ENCODE measurements around the gene FAM163A.
A peak's percentile ranks its signal among the peaks of the same experiment; 100 is the strongest.

The FAM163A gene

DNA sequence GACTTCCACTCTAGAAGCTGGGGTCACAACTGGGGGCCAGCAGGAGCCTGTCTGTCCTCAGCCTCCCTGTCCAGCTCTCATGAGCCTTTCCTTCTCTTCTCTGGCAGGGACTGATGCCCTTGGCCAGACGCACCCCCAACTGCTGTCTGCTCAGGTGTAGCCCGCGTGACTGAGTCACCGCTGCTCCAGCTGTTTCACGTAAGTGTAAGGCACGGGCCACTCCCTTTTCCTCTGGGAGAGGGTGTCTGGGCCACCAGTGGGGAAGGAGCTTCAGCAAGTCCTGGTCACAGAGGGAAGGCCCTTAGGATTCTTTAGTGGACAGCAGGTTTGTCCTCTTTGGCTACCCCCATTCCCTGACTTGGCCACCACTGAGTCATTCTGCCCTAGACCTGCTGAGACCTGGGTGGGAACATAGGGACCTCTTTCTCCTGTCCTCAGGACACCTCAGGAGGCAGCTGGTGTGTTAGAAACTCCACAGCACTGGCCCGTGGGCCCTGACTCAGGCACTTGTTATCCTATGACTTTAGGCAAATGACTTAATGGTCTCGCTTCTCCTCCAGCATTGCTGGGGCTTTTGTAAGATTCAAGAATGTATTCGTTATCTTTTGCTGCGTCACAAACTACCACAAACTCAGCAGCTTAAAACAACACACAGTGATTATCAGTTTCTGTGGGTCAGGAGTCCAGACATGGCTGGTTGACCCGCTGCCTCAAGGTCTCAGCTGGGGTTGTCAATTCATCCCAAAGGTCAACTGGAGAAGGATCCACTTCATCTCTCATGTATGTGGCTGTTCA, 64.8 kb downstream of the FAM163A start:
- no peak for DNase-seq (ENCODE audit: extremely low spot score)
- TF ChIP-seq, protein P1, sequence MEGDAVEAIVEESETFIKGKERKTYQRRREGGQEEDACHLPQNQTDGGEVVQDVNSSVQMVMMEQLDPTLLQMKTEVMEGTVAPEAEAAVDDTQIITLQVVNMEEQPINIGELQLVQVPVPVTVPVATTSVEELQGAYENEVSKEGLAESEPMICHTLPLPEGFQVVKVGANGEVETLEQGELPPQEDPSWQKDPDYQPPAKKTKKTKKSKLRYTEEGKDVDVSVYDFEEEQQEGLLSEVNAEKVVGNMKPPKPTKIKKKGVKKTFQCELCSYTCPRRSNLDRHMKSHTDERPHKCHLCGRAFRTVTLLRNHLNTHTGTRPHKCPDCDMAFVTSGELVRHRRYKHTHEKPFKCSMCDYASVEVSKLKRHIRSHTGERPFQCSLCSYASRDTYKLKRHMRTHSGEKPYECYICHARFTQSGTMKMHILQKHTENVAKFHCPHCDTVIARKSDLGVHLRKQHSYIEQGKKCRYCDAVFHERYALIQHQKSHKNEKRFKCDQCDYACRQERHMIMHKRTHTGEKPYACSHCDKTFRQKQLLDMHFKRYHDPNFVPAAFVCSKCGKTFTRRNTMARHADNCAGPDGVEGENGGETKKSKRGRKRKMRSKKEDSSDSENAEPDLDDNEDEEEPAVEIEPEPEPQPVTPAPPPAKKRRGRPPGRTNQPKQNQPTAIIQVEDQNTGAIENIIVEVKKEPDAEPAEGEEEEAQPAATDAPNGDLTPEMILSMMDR (IDR thresholded peaks at IDR 0.05; ENCODE audit: control extremely low read depth, extremely low read depth, low read depth, missing control alignments) = no peak
- POLR2A ChIA-PET = no interaction called here
- CTCF ChIA-PET = interaction anchor here (0.8 to 20.6 kb wide), 7 partner anchors 11 to 117 kb away, joined by 3 to 647 read pairs (median 24); no protein-coding TSS in a partner anchor

DNA sequence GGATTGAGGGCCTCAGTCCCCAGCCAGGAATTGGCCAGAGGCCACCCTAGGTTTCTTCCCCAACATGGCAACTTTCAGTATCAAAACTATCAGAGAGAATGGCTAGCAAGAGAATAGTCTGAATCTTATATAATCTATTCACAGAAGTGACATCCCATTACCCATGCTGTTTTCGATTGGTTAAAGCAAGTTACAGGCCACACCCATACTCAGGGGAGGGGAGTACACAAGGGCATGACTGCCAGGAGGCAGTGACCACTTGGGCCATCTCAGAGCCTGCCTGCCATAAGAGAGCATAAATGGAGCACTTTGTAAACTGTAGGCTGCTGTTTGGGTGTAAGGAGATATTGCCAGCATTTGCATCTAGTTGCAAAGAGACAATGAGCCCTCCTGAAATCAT, 65.4 kb downstream of the FAM163A start:
- DNase-seq (ENCODE audit: extremely low spot score) = no peak
- TF ChIP-seq, protein P1 (IDR thresholded peaks at IDR 0.05; ENCODE audit: control extremely low read depth, extremely low read depth, low read depth, missing control alignments) = no peak
- POLR2A ChIA-PET = no interaction called here
- CTCF ChIA-PET = interaction anchor here (1.0 to 20.6 kb wide), 12 partner anchors 12 to 371 kb away, joined by 3 to 647 read pairs (median 23); no protein-coding TSS in a partner anchor

DNA sequence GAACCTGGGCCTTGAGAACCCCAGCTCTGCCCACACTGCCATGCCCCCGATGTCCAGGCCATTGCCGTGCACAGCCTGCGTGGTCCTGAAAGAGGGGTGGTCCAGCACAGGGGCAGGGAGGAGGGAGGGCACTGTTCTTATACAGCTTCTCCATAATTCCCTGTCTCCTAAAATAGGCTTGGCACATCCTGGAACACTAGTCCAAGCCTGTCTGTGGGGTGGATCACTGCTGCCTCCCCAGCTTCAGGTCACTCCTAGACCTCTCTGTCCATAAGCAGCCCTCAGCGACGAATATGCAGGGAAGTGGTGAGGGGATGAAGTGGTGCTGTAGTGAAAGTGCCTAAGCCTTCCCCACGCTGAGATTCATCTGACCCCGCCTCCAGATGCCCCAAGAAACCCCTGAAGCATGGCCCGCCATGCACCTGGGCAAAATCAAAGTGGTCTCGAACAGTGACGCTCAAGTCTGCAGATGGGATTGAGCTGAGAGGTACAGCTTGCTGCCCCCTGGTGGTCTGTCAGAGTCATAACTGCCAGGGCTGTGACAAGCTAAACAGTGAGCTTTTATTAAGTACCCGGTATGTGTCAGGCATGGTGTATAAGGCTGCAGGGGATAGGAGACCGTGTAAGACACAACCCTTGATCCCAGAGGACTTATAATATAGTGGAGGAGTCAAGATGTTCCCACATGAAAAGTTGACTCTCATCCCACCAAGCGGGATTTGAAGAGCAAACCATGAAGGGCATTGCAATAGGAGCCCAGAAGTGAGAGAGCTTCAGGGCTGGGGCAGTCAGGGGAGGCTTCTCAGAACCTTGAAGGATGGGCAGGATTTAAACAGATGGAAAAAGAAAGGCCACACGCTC, 66.6 kb downstream of the FAM163A start:
- ChIA-PET CTCF (interaction anchor here (0.6 to 20.6 kb wide), 69 partner anchors 13 to 1731 kb away, joined by 3 to 647 read pairs (median 4); no protein-coding TSS in a partner anchor), POLR2A (interaction anchor here (1.0 kb wide), 1 partner anchor 104 kb away, joined by 5 read pairs; no protein-coding TSS in a partner anchor)
- TF ChIP-seq, protein P1 (IDR thresholded peaks at IDR 0.05; ENCODE audit: control extremely low read depth, extremely low read depth, low read depth, missing control alignments) = peak; percentile 91
- DNase-seq (ENCODE audit: extremely low spot score) = peak; percentile 71

DNA sequence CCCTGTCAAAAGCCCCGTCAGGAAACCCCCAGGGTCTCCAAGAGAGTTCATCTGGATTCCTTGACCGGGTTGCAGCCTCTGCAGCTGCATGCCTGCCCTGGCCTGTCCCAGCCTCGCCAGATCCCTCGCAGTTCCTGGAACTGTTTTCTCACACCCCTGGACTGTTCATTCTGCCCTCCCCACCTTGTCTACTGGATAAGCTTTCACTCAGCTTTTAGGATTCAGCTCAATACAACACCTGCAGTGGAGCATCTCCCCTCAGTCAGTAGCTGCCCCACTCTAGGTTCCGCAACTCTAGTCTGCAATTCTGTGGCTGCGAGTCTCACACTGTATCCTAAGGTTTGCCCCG, 67.2 kb downstream of the FAM163A start:
- CTCF ChIA-PET = interaction anchor here (0.5 to 20.6 kb wide), 59 partner anchors 14 to 1278 kb away, joined by 3 to 647 read pairs (median 5); no protein-coding TSS in a partner anchor
- POLR2A ChIA-PET = interaction anchor here (1.0 kb wide), 1 partner anchor 104 kb away, joined by 5 read pairs; no protein-coding TSS in a partner anchor
- TF ChIP-seq, protein P1 (IDR thresholded peaks at IDR 0.05; ENCODE audit: control extremely low read depth, extremely low read depth, low read depth, missing control alignments) = no peak
- no peak for DNase-seq (ENCODE audit: extremely low spot score)

DNA sequence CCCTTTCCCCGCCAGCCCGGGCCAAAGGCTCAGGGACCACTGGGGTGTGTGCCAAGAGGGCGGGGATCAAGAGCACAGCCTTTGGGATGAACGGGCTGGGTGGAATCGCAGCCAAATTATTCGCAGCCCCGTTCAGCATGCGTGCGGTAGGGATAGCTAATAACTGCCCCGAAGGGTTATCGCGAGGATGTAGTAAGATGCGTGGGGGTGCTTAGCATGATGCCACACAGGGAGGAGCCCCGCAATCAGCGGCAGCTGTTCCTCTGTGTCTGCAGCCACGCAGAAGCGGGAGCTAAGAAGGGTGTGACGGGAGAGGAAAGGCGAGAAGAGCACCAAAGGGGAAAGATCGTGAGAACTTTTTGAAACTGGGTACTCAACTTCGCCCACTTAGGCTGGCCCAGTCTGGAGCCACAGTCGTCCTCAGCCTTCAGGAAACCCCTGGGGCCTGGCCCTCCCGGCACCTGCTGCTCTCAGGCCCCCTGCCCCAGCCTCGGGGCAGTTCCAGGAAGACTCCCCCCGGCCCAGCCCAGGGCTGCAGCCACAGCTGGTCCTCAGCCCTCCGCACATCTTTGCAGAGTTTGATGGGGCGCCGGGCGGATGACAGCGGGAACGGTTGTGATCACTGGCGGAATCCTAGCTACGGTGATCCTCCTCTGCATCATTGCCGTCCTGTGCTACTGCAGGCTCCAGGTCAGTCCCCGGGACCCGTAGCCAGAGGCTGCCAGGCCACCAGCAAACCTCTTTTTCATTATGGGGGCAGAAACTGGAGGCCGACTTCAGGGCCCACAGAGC, 69.6 kb downstream of the FAM163A start:
- TF ChIP-seq, protein P1 (IDR thresholded peaks at IDR 0.05; ENCODE audit: control extremely low read depth, extremely low read depth, low read depth, missing control alignments) = no peak
- DNase-seq (ENCODE audit: extremely low spot score) = no peak
- POLR2A ChIA-PET = no interaction called here
- CTCF ChIA-PET = interaction anchor here (0.7 to 20.6 kb wide), 9 partner anchors 11 to 1039 kb away, joined by 3 to 647 read pairs (median 9); no protein-coding TSS in a partner anchor
